ENCODE results near the gene CHRND. TPM values are rescaled to one million over a fixed set of nuclear protein-coding genes. Genes with fewer than 3 reads are reported as not detected.

Gene CHRND
- polyA plus RNA-seq, 1 donor (not counting 4 experiments of a cell fraction or from before 2014, with no cell fraction given), result not detected

DNA sequence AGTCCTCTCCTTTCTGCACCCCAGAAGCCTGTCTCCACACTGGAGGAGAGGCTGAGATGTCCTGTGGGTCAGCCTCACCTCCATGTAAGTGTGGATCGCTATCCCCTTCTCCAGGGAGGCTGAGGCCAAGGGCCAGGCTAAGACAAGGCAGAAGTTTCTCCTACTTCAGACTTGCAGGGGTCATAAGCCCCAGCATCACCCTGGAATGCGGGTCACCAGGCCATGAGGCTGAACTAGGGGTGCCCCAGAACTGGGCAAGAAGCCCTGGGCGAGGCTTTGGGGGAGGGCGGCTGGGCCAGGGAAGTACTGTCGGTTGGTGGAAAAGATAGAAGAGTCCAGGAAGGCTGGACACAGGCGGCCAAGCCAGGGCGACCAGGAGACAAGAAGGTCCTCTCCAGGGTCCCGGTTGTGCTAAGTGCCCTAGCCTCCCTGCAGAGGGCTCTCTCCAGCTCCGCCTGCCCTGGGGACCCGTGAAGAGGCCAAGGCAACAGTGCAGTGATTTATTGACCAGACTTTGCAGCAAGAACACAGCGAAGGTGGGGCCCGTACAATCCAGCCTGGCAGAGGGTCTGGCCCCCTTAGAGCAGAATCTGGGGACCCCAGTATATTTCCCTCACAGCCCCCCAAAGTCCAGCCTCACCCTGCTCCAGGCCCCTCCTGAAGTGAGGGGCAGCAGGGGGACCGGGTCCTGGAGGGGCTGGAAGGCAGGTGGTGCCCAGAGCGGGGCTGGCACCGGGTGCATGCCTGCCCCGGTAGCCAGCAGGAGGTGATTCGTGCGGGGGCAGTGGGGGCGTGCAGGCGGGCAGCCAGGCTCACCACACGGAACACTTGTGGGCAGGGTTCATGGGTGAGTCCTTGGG lies 46.4 kb upstream of the CHRND start:
- no peaks in the 10 kb centered on the region for H3K4me1 ChIP-seq (ENCODE audit: control insufficient read depth, extremely low read depth, insufficient read depth, low read length)
- no peak overlapping the region for H3K27ac ChIP-seq (ENCODE audit: control insufficient read depth, insufficient read depth, low read length)
- H3K9ac ChIP-seq (ENCODE audit: control insufficient read depth, extremely low read depth, insufficient read depth, low read length), result no peak overlapping the region
- H2AFZ ChIP-seq (ENCODE audit: control insufficient read depth, low read length), result no peak overlapping the region
- dilution Hi-C loops (cut with MboI; ENCODE audit: extremely low pct_ligation_motif_present, low sequenced_read_pairs), result no loop called here
- H3K36me3 ChIP-seq (ENCODE audit: control insufficient read depth in 2 of 2, extremely low read depth in 1 of 2, insufficient read depth in 2 of 2, low read length in 2 of 2), result no peaks in the 10 kb centered on the region
- DNase-seq (ENCODE audit: low read depth, low spot score) (no peak), FAIRE-seq (no peak)
- peaks cover 15% of the 10 kb centered on the region for H3K27me3 ChIP-seq (ENCODE audit: control insufficient read depth, extremely low read depth, insufficient read depth, low read length)
- H3K4me3 ChIP-seq (ENCODE audit: control insufficient read depth in 2 of 3, extremely low read depth in 1 of 3, insufficient read depth in 2 of 3, low read depth in 1 of 3, low read length in 3 of 3), result no peak overlapping the region
- TF ChIP-seq EZH2 (IDR thresholded peaks at IDR 0.05; ENCODE audit: low read length), result no peak
- TF ChIP-seq, protein P1, sequence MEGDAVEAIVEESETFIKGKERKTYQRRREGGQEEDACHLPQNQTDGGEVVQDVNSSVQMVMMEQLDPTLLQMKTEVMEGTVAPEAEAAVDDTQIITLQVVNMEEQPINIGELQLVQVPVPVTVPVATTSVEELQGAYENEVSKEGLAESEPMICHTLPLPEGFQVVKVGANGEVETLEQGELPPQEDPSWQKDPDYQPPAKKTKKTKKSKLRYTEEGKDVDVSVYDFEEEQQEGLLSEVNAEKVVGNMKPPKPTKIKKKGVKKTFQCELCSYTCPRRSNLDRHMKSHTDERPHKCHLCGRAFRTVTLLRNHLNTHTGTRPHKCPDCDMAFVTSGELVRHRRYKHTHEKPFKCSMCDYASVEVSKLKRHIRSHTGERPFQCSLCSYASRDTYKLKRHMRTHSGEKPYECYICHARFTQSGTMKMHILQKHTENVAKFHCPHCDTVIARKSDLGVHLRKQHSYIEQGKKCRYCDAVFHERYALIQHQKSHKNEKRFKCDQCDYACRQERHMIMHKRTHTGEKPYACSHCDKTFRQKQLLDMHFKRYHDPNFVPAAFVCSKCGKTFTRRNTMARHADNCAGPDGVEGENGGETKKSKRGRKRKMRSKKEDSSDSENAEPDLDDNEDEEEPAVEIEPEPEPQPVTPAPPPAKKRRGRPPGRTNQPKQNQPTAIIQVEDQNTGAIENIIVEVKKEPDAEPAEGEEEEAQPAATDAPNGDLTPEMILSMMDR (optimal IDR thresholded peaks at IDR 0.05 in 1 of 3, IDR thresholded peaks at IDR 0.05 in 1 of 3, conservative IDR thresholded peaks at IDR 0.05 in 1 of 3; ENCODE audit: extremely low read depth in 1 of 3, insufficient read depth in 2 of 3, low read length in 3 of 3), result no peak
- H3K9me3 ChIP-seq (ENCODE audit: control insufficient read depth, low read depth, low read length), result no peaks in the 10 kb centered on the region
- H3K79me2 ChIP-seq (ENCODE audit: control insufficient read depth, insufficient read depth, low read length), result no peaks in the 10 kb centered on the region
- H3K9me1 ChIP-seq (ENCODE audit: control insufficient read depth, extremely low read depth, insufficient read depth, low read length), result no peaks in the 10 kb centered on the region
- H3K4me2 ChIP-seq (ENCODE audit: control insufficient read depth, extremely low read depth, insufficient read depth, low read depth, low read length), result no peak overlapping the region
- no peaks in the 10 kb centered on the region for H4K20me1 ChIP-seq (ENCODE audit: control insufficient read depth, extremely low read depth, insufficient read depth, low read length)

DNA sequence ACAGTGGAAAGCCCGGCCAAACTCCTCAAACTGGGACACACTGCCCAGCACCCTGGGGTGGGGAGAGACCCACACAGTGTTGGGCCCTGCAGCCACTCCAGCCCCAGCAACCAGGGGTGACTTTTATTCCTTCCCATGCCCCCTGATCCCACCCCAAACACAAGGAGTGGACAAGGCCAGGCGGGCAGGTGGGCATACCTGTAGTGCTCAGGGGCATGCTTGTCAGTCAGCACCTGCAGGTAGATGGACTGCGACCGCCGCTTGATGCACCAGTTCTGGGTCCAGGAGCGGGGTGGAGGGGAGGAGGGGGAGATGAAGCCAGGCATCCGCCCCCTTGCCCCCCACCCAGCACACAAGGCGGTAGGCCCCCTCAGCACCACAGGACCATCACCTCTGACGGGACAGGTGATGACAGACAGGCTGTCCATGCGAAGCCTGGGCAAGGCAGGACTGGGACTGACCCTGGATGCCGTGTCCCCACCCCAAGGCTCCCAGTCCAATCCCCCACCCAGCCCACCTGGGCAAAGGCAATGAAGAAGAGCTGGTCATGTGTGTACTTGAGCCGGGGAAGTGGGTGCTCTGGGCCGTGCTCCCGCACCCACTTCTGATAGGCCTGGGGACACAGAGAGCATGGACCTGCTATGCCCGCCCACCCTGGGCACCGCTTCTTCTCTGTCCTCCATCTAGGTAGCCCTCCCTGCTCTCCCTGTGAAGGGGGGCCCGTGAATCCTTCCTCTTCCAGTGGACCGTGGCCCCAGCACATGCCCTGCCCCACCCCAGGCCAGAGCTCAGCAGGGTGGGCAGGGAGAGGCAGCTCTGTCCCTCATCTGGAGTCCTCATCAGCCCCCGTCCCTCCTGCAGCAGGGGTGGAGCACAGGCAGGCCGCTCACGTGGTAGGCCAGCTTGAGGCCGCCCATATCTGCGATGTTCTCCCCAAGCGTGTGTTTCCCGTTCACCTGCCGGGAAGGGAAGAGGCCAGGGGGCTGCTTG lies 45.5 kb upstream of the CHRND start:
- FAIRE-seq, result no peak
- TF ChIP-seq EZH2 (IDR thresholded peaks at IDR 0.05; ENCODE audit: low read length), result no peak
- TF ChIP-seq, protein P1 (optimal IDR thresholded peaks at IDR 0.05 in 1 of 3, IDR thresholded peaks at IDR 0.05 in 1 of 3, conservative IDR thresholded peaks at IDR 0.05 in 1 of 3; ENCODE audit: extremely low read depth in 1 of 3, insufficient read depth in 2 of 3, low read length in 3 of 3), result no peak
- dilution Hi-C loops (cut with MboI; ENCODE audit: extremely low pct_ligation_motif_present, low sequenced_read_pairs), result no loop called here

More for the DNA sequence above, 45.5 kb upstream of the CHRND start:
- Histone ChIP-seq H3K79me2 (ENCODE audit: control insufficient read depth, insufficient read depth, low read length) (no peaks in the 10 kb centered on the region), H3K4me2 (ENCODE audit: control insufficient read depth, extremely low read depth, insufficient read depth, low read depth, low read length) (no peak overlapping the region), H3K27me3 (ENCODE audit: control insufficient read depth, extremely low read depth, insufficient read depth, low read length) (peaks cover 16% of the 10 kb centered on the region), H3K9ac (ENCODE audit: control insufficient read depth, extremely low read depth, insufficient read depth, low read length) (no peak overlapping the region), H3K4me1 (ENCODE audit: control insufficient read depth, extremely low read depth, insufficient read depth, low read length) (no peaks in the 10 kb centered on the region), H4K20me1 (ENCODE audit: control insufficient read depth, extremely low read depth, insufficient read depth, low read length) (no peaks in the 10 kb centered on the region), H2AFZ (ENCODE audit: control insufficient read depth, low read length) (no peak overlapping the region), H3K27ac (ENCODE audit: control insufficient read depth, insufficient read depth, low read length) (no peak overlapping the region), H3K9me3 (ENCODE audit: control insufficient read depth, low read depth, low read length) (no peaks in the 10 kb centered on the region), H3K36me3 (ENCODE audit: control insufficient read depth in 2 of 2, extremely low read depth in 1 of 2, insufficient read depth in 2 of 2, low read length in 2 of 2) (no peaks in the 10 kb centered on the region), H3K9me1 (ENCODE audit: control insufficient read depth, extremely low read depth, insufficient read depth, low read length) (no peaks in the 10 kb centered on the region), H3K4me3 (ENCODE audit: control insufficient read depth in 2 of 3, extremely low read depth in 1 of 3, insufficient read depth in 2 of 3, low read depth in 1 of 3, low read length in 3 of 3) (no peak overlapping the region)
- no peak for DNase-seq (ENCODE audit: low read depth, low spot score)

All from keratinocyte (primary cell).